Left colon (tissue), 2 donors: ENCODE results near the gene FKRP. TPM values are rescaled to one million over a fixed set of nuclear protein-coding genes. Genes with fewer than 3 reads are reported as not detected.

Source experiments
- ATAC-seq: fragments of 200-7000 bp; cut with Tn5 transposase; one replicate; pipeline ENCODE4 v1.9.1; 2020; ENCODE audit warnings: mild to moderate bottlenecking, moderate library complexity
- DNase-seq, 2 donors: peaks; one replicate each; pipeline ENCODE4 v3.0.0-alpha.2; 2020
- intact Hi-C, 2 donors: fragments of 100-400 bp; cut with DNase I in 1 of 2; cut with micrococcal nuclease in 1 of 2; formaldehyde crosslinking; loops; one replicate each; pipeline versions ENCODE4 v1.11.2 to v1.14.0; 2022; cut with DNase I, micrococcal nuclease
- total RNA-seq, 2 donors: library from RNA; stranded (reverse); fragmentation: NEBNext Ultra II Directional; extraction: Animal tissue kit (Norgen Biotek cat#: 25700); gene quantifications; one replicate each; pipeline ENCODE4 v1.2.1, GENCODE V29; 2021
- donor health status: DM: no; HTN: no; CAD: no.
- donor health status: DM: yes; HTN: yes; CAD: no.

The FKRP gene
- total RNA-seq, 2 donors from 2014 or later, result 10.2 to 10.8 TPM

DNA sequence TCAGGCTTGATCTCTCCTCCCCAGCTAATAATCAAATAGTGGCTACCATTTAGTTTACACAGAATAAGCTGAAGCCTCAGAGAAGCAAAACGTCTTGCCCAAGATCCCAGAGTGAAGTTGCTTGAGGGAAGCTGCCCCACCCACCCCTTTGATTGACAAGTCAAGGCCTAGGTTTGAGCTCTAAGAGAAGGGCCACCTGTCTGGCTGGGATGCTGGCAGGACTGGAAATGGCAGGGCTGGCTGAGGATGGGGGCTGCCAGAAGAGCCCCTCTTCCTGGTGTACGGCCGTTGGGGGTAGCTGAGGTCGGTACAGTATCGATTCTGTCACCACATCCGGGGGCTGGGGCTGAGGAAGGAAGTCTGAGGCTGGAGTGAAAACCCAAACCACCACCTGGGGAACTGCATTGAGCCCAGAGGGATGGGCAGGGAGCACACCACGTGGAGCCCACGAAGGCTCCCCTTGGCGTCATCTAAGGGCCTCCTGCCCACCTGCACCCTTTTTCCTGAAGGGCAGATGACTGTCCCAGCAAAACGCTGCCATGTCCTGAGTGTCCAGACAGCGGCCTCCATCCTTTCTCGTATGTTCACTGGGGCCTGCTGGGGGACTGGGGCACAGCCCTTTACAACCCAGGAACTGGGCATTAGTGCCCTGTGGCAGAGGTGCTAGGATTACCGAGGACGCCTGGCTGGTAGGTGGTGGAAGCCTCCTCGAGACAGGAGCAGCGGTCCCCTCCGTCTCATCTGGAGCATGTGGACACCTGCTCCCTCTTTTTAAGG is 27.5 kb upstream of the FKRP start:
- DNase-seq (peak; percentile 56 to 57), ATAC-seq (no peak)
- intact Hi-C loops, result no loop called here

DNA sequence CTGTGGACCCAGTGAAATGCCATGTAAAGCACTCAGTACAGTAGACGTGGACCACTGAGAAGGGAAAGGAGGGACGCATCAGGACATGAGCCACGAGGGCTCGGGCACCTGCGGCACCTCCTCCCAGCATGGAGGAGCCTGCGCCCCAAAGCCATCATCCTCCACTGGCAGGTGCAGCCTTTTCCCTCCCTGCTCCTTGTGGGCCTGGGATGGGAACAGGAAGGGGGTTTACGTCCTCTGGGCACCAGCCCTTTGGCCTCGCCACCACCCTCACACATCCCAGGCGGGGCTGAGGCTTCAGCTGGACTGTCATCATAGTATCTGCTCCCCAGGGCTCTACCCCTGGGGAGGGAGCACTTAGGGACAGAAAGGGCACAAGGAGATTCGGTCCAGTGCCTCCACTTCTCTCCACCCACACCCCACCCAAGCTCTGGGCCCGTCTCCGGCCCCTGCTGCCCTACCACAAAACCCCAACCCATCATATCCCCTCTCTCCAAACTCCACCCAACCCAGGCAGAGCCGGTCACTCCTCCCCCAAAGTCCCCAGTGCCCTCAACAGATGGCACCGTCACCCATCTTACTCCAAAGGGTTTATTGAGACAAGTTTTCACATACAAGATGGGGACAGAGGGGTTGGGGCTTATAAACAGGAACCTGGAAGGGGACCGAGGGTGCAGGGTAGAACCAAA is 26.8 kb upstream of the FKRP start:
- DNase-seq (no peak), ATAC-seq (no peak)
- intact Hi-C loops, result no loop called here

DNA sequence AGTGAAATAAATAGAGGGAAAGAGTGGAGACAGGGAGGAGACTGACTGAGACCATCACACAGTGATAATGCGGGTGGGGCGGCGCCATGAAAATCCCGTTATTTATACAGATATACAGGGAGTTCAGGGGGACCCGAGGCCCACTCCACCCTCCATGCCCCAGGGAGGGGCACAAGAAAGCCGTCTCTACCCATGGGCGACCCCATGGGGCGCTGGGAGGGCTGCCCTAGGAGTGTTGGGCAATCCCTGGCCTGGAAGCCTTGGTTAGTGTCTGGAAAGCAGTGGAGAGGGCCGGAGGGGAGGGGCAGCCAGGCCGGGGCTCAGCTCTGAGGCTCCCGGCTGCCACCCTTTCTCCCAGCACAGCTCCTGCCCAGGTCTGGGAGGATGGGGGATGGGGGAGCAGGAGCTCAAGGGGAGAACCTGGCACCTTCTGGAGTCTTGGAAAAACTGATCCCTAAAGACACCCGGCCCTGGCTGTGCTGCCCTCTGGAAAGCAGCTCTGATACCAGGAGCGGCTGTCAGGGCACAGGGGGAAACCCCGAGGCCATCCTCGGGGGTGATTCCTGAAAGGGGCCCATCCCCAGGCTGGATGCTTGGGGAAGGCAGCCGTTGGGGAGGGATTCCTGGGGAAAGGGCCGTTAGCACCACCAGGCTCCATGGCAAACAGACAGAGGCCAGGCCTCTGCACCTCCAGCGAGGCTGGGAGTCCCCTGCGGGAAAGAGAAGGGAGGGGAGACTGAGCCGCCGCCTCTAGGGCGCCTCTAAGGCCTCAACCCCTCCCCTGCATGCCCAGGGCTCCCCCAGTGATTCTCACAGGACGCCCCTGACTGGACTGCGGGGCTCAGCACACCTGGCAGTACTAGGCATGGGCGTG is 26.0 kb upstream of the FKRP start:
- DNase-seq (no peak), ATAC-seq (no peak)
- intact Hi-C loops, result no loop called here

DNA sequence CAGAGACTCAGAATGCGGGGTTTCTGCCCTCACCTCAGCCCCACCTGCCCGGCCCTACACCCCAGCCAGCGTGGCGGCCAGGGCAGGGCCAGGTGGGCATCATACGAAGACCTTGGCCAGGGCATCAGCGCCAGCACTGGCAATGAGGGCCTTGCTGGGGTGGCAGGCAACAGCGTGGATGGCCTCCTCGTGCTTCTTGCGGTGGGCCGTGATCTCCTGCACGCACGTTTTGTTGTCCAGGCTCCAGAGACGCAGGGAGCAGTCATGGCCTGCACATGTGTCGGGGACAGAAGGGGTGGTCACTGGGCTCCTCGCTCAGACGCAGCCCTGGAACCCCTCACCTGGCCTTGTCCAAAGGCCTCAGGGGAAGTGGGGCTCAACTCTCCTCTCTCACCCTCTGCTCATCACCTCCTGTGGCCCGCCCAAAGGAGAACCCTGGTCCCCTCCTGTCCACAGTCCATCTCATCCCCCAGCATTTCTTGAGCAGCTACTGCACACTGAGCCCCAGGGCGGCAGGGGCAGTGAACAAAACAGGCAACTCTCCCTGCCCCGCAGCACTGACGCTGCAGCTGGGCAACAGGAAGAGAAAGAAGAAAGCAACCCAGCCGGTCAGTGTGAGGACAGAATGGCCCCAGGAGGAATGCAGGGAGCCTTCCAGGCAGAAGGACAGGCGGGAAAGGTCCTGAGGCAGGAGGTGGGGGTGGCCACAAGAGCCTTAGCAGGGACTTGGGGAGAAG is 25.2 kb upstream of the FKRP start:
- DNase-seq (no peak), ATAC-seq (no peak)
- intact Hi-C loops, result no loop called here

DNA sequence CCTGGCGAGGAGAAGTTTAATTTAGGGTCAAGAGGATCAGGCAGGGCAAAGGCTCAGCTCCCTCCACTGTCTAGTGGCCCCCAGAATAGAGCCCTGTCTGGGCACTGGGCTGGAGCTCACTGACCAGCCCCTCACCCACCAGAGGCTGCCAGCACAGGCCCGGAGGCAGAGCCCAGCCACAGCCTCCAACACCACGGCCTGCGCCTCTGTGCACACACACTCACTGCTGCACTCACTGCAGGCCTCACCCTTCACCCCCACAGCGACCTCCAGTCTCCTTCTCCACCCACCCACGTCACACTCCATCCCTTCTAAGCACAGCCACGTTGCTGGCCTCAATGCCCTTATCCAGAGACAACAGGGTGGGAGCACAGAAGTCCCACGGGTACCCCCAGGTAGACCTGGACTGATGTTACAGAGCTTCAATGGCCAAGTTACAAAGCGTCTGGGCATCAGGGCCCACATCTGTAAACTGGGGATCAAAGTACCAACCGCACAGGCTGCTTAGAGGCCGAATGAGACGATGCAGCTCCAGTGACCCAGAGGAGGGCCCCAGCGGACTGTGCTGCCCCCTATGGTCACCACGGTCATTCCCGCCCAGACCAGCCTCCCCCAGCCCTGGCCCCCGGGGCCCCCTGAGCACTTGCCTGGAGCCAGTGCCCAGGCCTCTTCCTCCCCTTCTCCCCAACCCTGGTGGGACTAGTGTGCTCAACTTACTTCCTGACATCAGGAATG is 24.4 kb upstream of the FKRP start:
- ATAC-seq (no peak), DNase-seq (no peak)
- intact Hi-C loops, result no loop called here

DNA sequence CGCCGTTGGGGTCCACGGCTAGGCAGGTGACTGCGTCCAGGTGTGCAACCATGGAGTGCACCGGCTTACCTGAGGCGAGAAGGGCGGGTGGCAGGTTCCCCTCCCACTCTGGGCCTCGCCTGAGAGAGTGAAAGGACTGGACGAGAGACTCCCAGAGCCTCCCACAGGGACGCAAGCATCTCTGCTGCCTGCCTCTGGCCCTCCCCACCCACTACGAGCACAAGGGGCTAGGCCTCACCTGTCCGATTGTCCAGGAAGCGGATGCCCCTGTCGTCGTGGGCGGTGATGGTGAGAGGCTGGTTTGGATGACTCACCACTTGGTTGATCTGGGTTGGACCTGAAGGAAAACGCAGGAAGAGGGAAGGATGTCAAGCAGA is 23.9 kb upstream of the FKRP start:
- no peak for DNase-seq
- ATAC-seq, result no peak
- intact Hi-C loops, result no loop called here

DNA sequence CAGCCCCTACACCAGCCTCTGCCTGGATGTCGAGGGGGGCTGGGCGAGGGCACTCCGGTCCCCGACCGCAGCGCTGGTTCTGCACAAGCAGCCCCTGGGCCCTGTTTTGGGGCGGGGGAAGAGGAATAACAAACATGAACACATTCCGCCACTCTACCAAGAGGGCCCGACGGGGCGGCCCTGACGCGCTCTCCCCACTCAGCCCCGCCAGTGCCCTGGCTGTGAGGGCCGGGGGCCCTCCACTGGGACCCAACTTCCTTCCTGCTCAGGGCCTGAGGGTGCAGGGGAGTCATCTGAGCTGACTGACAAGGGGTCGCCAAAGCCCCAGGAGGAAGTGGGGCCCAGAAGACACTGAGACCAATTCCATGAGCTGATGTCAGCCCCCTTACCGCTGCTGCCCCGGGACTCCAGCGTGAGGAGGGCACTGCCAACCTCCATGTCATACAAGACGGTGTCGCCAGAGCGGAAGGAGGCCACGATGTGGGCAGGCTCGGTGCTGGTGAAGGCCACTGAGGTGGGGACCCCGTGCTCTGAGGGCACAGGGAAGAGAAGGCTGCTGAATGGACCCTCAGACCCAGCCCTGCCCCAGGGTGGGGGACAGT is 23.3 kb upstream of the FKRP start:
- ATAC-seq (no peak), DNase-seq (no peak)
- intact Hi-C loops, result no loop called here

DNA sequence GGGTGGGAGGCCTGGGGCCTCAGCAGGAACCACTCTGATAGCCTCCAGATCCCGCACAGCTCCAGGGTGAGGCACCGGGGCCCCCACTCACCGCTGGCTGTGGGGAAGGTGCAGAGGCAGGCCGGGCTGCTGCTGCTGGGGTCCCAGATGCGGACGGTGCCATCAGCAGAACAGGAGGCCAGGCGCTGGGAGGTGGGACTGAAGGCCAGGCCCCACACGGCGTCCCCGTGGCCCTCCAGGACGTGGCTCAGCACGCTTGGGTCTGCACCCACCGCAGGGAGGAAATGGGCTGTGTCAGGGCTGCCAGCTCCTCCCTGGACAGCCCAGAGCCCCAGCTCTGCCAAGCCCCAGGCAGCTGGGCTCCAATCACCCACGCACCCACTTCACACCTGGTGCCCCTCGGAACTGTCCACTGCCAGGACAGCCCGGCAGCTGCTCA is 22.8 kb upstream of the FKRP start:
- intact Hi-C loops, result no loop called here
- no peak for DNase-seq
- no peak for ATAC-seq

DNA sequence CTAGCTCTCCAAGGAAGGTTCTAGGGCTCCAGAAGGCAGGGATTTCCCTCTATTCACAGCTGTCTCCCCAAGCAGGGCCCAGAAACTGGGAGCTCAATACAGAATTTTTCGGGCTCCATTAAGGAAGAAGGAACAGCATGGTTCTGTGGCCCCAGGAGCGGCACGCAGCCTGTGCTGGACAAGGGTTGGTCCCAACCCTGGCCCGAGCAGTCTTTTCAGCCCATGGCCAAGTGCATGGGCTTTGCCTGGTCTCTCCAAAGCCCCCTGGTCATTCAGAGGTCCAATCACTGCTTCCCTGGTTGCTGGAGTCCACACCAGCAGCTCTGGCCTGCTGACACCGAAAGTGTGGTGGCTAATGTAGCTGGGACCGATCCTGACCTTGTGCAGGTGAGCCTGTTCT is 22.4 kb upstream of the FKRP start:
- ATAC-seq, result no peak
- intact Hi-C loops, result no loop called here
- no peak for DNase-seq

DNA sequence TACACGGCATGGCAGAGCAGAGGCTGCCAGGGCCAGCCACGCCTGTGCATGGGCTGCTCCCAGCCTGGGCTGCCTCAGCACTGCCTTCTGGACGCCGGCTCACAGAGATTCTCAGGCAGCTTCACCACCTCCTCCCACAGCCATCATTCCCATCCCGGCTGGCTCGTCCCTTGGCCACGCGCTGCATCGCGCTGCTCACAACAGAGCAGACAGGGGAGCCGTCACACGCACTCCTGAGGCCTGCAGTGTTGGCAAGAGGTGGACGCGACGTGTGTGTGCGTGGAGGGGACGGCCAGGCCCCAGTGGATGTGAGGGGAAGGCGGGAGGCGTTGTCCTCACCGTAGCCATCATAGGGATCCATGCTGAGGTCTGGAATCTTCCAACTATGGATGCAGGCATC is 21.4 kb upstream of the FKRP start:
- intact Hi-C loops, result no loop called here
- DNase-seq, result no peak

DNA sequence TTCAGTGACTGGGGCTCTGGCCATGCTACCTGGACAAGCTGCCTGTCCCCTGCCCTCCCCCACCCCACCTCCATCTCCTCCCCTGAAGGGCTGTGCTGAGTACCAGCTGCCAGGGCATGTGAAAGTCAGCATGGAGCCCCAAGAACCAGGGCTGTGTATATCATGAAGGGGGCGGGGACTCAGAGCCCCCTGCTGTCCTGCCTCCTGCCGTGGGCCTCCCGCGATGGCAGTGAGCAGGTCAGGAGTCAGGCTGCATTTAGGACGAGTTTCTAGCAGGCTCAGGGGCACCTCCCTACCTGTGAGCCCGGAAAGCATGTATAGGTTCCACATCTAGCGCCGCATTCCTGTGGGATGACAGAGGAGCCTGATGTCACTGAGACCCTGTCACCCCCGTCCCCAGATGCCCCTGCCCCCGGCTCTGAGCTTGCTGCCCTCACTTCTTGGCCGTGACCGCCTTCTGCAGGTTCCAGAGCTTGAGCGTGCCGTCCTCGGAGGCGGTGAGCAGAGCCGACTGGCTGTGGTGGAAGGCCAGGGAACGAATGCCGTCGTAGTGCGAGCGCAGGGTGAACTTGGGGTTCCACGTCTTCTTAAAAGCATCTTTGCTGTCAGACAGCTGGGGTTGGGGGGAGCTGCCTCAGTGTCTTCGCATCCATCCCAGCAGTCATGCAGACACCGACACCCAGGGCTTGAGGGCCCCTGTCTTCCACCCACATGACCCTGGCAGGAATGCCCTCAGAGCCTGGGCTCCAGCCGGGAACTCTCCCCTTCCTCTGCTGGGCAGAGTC is 20.6 kb upstream of the FKRP start:
- intact Hi-C loops, result no loop called here

More for the DNA sequence above, 21.4 kb upstream of the FKRP start:
- ATAC-seq, result no peak

DNA sequence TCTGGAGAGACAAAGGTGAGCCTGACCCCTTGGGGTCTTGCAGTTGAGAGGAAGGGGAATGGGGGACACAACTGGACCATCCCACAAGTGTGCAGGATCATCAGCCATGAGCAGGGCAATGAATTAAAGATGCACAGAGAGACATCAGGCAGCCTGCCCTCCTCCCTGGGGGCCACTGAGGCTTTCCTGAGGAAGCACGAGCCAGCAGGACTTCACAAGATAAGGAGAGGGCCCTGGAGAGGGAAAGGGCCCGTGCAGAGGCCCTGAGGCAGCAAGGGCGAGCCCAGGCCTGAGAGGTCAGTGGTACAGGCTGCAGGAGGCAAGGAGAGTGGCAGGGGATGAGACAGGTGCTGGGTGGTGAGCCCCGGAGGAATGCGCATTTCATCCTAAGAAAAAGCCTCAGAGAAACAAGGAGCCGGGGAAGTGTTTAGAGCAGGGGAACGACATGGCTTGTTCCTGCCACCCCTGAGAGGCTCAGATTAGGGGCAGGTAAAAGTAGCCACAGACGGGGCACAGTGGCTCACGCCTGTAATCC is 19.9 kb upstream of the FKRP start:
- ATAC-seq, result no peak
- no peak for DNase-seq
- intact Hi-C loops, result no loop called here

More for the DNA sequence above, 20.6 kb upstream of the FKRP start:
- ATAC-seq (no peak), DNase-seq (no peak)

DNA sequence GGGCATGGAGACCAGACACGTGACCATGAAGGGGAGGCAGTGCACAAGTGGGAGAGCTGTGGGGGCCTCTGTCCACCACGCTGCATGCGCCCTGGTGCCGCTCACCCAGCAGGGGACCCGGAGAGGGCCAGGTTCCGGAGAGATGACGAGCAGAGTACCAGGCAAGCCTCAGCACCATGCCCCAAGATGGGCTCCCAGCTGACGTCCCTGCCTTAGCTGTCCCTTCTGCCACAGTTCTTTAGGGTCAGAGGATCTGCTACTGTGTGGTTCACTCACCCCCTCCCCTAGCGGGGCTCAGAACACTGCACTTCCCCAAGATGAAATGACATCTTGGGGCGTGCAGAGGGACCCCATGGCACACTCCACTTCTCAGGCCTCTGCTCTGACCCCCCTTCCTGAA is 19.3 kb upstream of the FKRP start:
- no peak for DNase-seq
- ATAC-seq, result no peak
- intact Hi-C loops, result no loop called here

DNA sequence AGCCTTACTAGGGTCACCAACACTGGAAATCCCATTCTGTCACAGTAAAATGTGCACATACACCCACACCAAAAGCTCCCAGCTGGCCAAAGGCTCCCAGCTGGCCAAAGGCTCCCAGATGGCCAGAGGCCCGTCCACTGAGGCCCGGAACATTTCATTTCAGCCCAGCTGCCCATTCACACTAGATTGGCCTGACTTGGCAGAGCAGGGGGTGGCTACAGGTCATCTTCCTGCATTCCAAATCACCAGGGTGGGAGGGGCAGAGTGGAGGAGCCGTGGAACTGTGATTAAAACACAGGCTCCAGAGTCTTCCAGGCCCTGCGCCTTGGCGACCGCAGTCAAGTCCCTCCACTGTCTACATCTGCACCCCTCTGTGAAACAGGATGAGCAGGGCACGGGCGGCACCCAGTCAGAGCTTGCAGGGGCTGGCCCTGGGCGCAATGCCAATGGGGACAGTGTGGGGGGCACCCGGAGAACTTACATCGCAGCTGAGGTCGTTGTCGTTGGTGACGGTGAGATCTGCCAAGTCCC is 18.8 kb upstream of the FKRP start:
- intact Hi-C loops, result no loop called here
- DNase-seq (no peak), ATAC-seq (no peak)

DNA sequence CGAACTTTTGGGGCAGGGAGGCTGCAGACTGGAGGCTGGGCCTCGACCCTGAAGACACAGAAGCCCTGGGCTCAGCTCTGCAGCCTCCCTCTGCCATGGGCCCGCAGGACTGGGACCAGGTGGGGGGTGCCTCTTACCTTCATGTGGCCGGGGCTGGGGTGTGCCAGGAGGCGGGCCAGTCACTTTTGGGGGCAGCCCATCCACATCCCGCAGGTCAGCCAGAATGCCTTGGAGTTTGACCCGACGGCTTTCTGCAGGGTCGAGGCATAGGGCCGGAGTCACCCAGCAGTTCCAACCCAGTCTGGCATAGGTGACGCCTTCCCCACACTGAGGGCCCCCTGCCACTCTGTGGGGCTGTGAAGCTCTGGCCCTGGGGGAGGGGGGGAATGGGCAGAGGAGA is 18.1 kb upstream of the FKRP start:
- no peak for DNase-seq
- intact Hi-C loops, result no loop called here
- ATAC-seq, result no peak

DNA sequence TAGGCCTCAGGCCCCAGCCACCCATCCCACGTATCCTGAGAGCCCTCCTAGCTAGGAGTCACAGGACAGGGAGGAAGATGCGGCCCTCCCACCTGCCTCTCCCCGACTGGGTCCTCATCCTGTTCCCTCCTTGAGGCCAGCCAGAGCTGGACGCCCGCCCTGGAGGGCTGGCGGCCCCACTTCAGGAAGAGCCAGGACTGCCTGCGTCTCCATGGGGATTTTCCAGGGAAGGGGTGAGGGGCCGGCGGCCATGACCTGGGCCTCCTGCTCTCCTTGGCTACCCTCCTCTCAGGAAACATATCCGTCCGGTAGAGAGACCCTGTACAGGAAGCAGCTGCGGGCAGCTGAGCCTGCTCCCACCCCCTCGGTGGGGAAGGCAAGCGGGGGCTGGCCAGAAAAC is 17.6 kb upstream of the FKRP start:
- DNase-seq, result no peak
- ATAC-seq, result no peak
- intact Hi-C loops, result no loop called here
